Trophoblast cell (in vitro differentiated cells and primary cell): ENCODE results near the gene CLDN19.

ENCODE experiments used
- DNase-seq, 2 donors: peaks; one replicate each; pipeline ENCODE4 v3.0.0-alpha.2; 2016
- H2AFZ ChIP-seq: 2 replicates; pipeline ENCODE4 v1.6.1; 2013; ENCODE audit warnings: low read length, moderate library complexity, mild to moderate bottlenecking; ENCODE audit not compliant: insufficient read depth, poor library complexity
- H2AK5ac ChIP-seq: 2 replicates; pipeline ENCODE4 v1.6.1; 2013; ENCODE audit warnings: mild to moderate bottlenecking, low read length
- H2BK120ac ChIP-seq: 2 replicates; pipeline ENCODE4 v1.6.1; 2013; ENCODE audit warnings: low read length, mild to moderate bottlenecking, moderate library complexity; ENCODE audit not compliant: insufficient read depth, poor library complexity
- H2BK12ac ChIP-seq: 2 replicates; pipeline ENCODE4 v1.6.1; 2013; ENCODE audit warnings: mild to moderate bottlenecking, low read length, moderate library complexity
- H2BK5ac ChIP-seq: 2 replicates; pipeline ENCODE4 v1.6.1; 2013; ENCODE audit warnings: low read length, low read depth, moderate library complexity, mild to moderate bottlenecking; ENCODE audit not compliant: poor library complexity
- H3K14ac ChIP-seq: 2 replicates; pipeline ENCODE4 v1.6.1; 2013; ENCODE audit warnings: mild to moderate bottlenecking, low read length
- H3K18ac ChIP-seq: 2 replicates; pipeline ENCODE4 v1.6.1; 2013; ENCODE audit warnings: mild to moderate bottlenecking, low read length
- H3K23ac ChIP-seq: 2 replicates; pipeline ENCODE4 v1.6.1; 2013; ENCODE audit warnings: low read length
- H3K27ac ChIP-seq: 2 replicates; pipeline ENCODE4 v1.5.1; 2013; ENCODE audit warnings: low read depth, mild to moderate bottlenecking, inconsistent platforms, low read length, moderate library complexity
- H3K27me3 ChIP-seq: 2 replicates; pipeline ENCODE4 v1.6.1; 2013; ENCODE audit warnings: inconsistent platforms, mild to moderate bottlenecking, low read length, moderate library complexity; ENCODE audit not compliant: insufficient read depth
- H3K36me3 ChIP-seq, 2 experiments: 1 replicate in 1 of 2; 2 replicates in 1 of 2; pipeline ENCODE4 v1.6.1; 2013; ENCODE audit warnings: low read length in 2 of 2, mild to moderate bottlenecking in 2 of 2, moderate library complexity in 1 of 2; ENCODE audit not compliant: insufficient read depth in 2 of 2, control insufficient read depth in 1 of 2
- H3K4ac ChIP-seq: 2 replicates; pipeline ENCODE4 v1.6.1; 2013; ENCODE audit warnings: low read depth, mild to moderate bottlenecking, low read length, moderate library complexity
- H3K4me1 ChIP-seq, 2 experiments: 1 replicate in 1 of 2; 2 replicates in 1 of 2; pipeline ENCODE4 v1.6.1; 2013; ENCODE audit warnings: low read length in 2 of 2, mild to moderate bottlenecking in 2 of 2, moderate library complexity in 1 of 2; ENCODE audit not compliant: insufficient read depth in 2 of 2, control insufficient read depth in 1 of 2
- H3K4me2 ChIP-seq: 2 replicates; pipeline ENCODE4 v1.6.1; 2013; ENCODE audit warnings: inconsistent platforms, mild to moderate bottlenecking, low read length, moderate library complexity
- H3K4me3 ChIP-seq: 2 replicates; pipeline ENCODE4 v1.5.1; 2013; ENCODE audit warnings: mild to moderate bottlenecking, low read depth, low read length, inconsistent platforms
- H3K79me1 ChIP-seq: one replicate; pipeline ENCODE4 v1.6.1; 2013; ENCODE audit warnings: low read length
- H3K79me2 ChIP-seq: 2 replicates; pipeline ENCODE4 v1.6.1; 2013; ENCODE audit warnings: low read length, mild to moderate bottlenecking; ENCODE audit not compliant: control insufficient read depth, insufficient read depth, poor library complexity
- H3K9ac ChIP-seq: 2 replicates; pipeline ENCODE4 v1.6.1; 2013; ENCODE audit warnings: mild to moderate bottlenecking, low read length
- H3K9me3 ChIP-seq: 2 replicates; pipeline ENCODE4 v1.6.1; 2013; ENCODE audit warnings: low read depth, mild to moderate bottlenecking, control low read depth, inconsistent platforms, low read length; ENCODE audit not compliant: insufficient read depth
- H4K12ac ChIP-seq: 2 replicates; pipeline ENCODE4 v1.6.1; 2013; ENCODE audit warnings: low read depth, mild to moderate bottlenecking, low read length, moderate library complexity
- H4K8ac ChIP-seq: 2 replicates; pipeline ENCODE4 v1.6.1; 2013; ENCODE audit warnings: low read depth, mild to moderate bottlenecking, low read length, moderate library complexity
- H4K91ac ChIP-seq: one replicate; pipeline ENCODE4 v1.6.1; 2013; ENCODE audit warnings: low read depth, mild to moderate bottlenecking, low read length, moderate library complexity
- WGBS: extraction: QIAGEN DNeasy Blood & Tissue Kit; methylation state at CpG from one replicate; pipeline ENCODE4 v1.1.7; 2013; ENCODE audit warnings: missing lambda C conversion rate; ENCODE audit not compliant: insufficient read length, insufficient coverage; ENCODE audit errors: extremely low coverage; 5-methylcytosine and 5-hydroxymethylcytosine counted together

The CLDN19 gene

DNA sequence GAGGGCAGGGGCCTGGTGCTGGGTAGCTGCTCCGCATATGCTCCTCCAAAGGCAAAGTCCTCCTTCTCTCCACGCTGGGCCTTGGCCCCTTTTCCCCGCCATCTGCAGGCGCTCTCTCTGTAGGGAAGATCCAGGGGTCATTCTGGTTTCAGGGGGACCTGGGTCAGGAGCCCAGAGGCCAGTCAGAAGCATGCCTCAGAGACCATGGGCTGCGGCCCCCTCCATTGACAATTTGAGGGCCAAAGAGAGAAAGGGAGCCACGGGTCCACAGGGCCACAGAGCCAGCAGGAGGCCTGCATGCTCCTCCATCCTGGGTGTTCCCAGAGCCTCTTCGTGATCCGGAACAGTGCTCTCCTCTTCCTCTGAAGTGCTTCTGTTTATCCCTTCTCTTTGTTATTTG is 2.1 kb upstream of the CLDN19 start:
- Histone ChIP-seq H3K18ac (no peak overlapping the region), H3K79me2 (no peaks in the 10 kb centered on the region), H2AFZ (no peak overlapping the region), H3K79me1 (no peaks in the 10 kb centered on the region), H4K91ac (no peak overlapping the region), H3K27me3 (no peaks in the 10 kb centered on the region), H4K8ac (no peak overlapping the region), H3K4ac (no peak overlapping the region), H2BK5ac (no peak overlapping the region), H3K36me3 (peaks cover 15 to 16% of the 10 kb centered on the region in 2 experiments), H2BK120ac (no peak overlapping the region), H3K4me2 (no peak overlapping the region), H3K14ac (no peak overlapping the region), H3K4me3 (no peak overlapping the region), H2BK12ac (no peak overlapping the region), H2AK5ac (no peak overlapping the region), H3K23ac (no peak overlapping the region), H3K9ac (no peak overlapping the region), H3K27ac (no peak overlapping the region), H3K4me1 (peaks cover 10 to 13% of the 10 kb centered on the region in 2 experiments), H3K9me3 (peaks cover 6% of the 10 kb centered on the region), H4K12ac (no peak overlapping the region)
- no CpG with 5 or more reads among the region's 8 CpGs for whole genome bisulfite sequencing
- no peak for DNase-seq

DNA sequence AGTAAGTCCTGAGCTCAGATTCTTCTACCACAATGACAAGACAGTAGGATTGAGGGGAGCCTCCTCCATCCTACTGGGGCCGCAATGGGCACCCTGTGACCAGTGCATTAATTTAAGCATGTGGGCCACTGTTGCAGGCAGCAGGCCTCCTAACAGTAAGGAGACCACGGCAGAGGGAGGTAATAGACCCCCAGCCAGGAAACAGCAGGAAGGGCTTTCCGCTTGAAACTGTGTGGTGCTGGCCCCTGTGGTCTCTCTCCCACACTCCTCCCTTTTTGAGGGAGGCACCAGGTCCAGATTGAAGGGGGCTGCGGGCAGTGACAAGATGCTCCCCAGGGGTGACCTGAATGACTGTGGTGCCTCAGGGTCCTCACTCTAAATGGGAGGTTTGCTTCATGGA is 1.7 kb upstream of the CLDN19 start:
- no CpG with 5 or more reads among the region's 4 CpGs for WGBS
- H4K91ac ChIP-seq, result no peak overlapping the region

DNA sequence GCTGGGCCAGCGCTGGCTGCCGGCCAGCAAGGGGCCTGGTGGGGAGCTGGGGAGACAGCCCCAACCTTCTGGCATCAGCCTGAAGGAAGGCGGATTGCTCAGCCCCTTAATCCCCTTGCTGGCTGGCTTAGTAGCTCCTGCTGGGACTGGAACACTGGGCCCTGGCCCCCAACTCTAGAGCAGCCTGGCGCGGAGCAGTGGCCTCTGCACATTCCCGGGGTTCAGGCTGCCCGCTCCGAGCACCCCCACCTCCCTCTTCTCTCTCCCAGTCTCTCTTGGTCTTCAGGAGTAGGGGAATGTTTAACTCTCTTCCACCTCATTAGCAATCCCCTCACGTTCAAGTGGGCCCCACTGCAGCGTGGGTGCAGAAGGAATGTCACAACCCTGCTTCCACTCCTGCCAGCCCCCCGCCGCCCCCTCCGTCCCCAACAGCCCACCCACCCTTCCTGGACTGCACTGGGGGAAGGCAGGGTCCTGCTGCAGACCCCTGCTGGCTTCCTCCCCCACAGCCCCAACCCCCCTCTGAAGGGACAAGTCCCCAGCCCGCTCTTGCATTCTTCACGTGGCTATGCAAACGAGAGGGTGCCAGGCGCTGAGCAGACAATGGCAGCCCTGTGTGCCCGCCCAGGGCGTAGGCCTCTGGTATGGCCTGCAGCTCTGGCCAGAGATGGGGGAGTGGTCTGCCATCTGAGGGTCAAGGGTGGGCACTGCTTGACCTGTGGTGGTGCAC is 980 bp upstream of the CLDN19 start:
- Histone ChIP-seq H4K91ac (no peak overlapping the region), H3K9ac (no peak overlapping the region), H3K9me3 (peaks cover 6% of the 10 kb centered on the region), H3K4me1 (peaks cover 10 to 13% of the 10 kb centered on the region in 2 experiments), H2BK5ac (no peak overlapping the region), H4K12ac (no peak overlapping the region), H3K4me2 (no peak overlapping the region), H2BK12ac (no peak overlapping the region), H4K8ac (no peak overlapping the region), H3K79me2 (no peaks in the 10 kb centered on the region), H3K23ac (no peak overlapping the region), H3K27me3 (no peaks in the 10 kb centered on the region), H2BK120ac (no peak overlapping the region), H3K79me1 (no peaks in the 10 kb centered on the region), H3K27ac (no peak overlapping the region), H2AK5ac (no peak overlapping the region), H3K18ac (no peak overlapping the region), H2AFZ (no peak overlapping the region), H3K4ac (no peak overlapping the region), H3K14ac (no peak overlapping the region), H3K4me3 (no peak overlapping the region), H3K36me3 (peaks cover 5% of the 10 kb centered on the region in 2 experiments)
- no peak for DNase-seq
- no CpG with 5 or more reads among the region's 19 CpGs for whole genome bisulfite sequencing

More for the DNA sequence above, 1.7 kb upstream of the CLDN19 start:
- H2BK12ac ChIP-seq, result no peak overlapping the region
- H3K4ac ChIP-seq, result no peak overlapping the region
- H3K4me2 ChIP-seq, result no peak overlapping the region
- H3K18ac ChIP-seq, result no peak overlapping the region
- peaks cover 10 to 13% of the 10 kb centered on the region in 2 experiments for H3K4me1 ChIP-seq
- H4K12ac ChIP-seq, result no peak overlapping the region
- peaks cover 6% of the 10 kb centered on the region for H3K9me3 ChIP-seq
- no peaks in the 10 kb centered on the region for H3K79me1 ChIP-seq
- H2AK5ac ChIP-seq, result no peak overlapping the region
- DNase-seq, result no peak
- no peaks in the 10 kb centered on the region for H3K27me3 ChIP-seq
- H3K27ac ChIP-seq, result no peak overlapping the region
- no peak overlapping the region for H3K9ac ChIP-seq
- H3K79me2 ChIP-seq, result no peaks in the 10 kb centered on the region
- no peak overlapping the region for H4K8ac ChIP-seq
- H2BK5ac ChIP-seq, result no peak overlapping the region
- H2AFZ ChIP-seq, result no peak overlapping the region
- no peak overlapping the region for H3K23ac ChIP-seq
- no peak overlapping the region for H2BK120ac ChIP-seq
- no peak overlapping the region for H3K4me3 ChIP-seq
- H3K14ac ChIP-seq, result no peak overlapping the region
- H3K36me3 ChIP-seq, result peaks cover 12% of the 10 kb centered on the region in 2 experiments

DNA sequence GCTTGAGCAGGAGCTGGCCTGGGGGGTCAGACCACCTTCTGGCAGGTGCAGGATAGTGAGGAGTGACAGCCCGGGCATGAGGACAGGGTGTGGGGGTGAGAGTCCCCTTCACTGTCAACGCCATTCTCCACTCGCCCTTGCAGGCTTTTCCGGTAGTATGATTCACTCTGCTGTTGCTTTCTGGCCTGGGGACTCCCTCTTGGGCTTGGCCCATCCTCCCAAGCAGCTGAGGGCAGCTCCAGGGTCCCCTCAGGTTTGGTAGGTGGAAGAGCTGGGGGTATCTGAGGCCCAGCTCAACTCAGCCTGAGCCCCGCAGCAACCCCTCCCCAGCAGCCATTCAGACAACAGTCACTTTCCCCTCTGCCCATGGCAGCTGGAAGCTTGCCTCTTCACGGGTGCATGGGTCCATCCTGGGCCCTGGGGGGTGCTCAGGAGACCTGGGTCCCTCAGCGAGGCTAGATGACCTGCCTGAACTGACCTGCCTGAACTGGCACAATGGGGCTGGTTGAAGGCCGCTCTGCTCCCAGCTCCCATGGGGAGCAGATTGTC is 1.3 kb downstream of the CLDN19 start:
- H3K79me2 ChIP-seq, result no peaks in the 10 kb centered on the region
- H4K12ac ChIP-seq, result no peak overlapping the region
- H3K23ac ChIP-seq, result no peak overlapping the region
- no peak overlapping the region for H2AK5ac ChIP-seq
- DNase-seq, result no peak
- no peak overlapping the region for H3K18ac ChIP-seq
- no peak overlapping the region for H3K9ac ChIP-seq
- WGBS, result no CpG with 5 or more reads among the region's 8 CpGs
- no peak overlapping the region for H4K8ac ChIP-seq
- no peaks in the 10 kb centered on the region for H3K36me3 ChIP-seq
- no peak overlapping the region for H2BK5ac ChIP-seq
- H3K14ac ChIP-seq, result no peak overlapping the region
- no peak overlapping the region for H3K4me2 ChIP-seq
- H3K9me3 ChIP-seq, result peaks cover 6% of the 10 kb centered on the region
- peaks cover 14 to 25% of the 10 kb centered on the region in 2 experiments for H3K4me1 ChIP-seq
- no peaks in the 10 kb centered on the region for H3K79me1 ChIP-seq
- H3K4me3 ChIP-seq, result no peak overlapping the region
- no peak overlapping the region for H2BK120ac ChIP-seq
- no peak overlapping the region for H4K91ac ChIP-seq
- H3K27ac ChIP-seq, result no peak overlapping the region
- H2AFZ ChIP-seq, result no peak overlapping the region
- H3K4ac ChIP-seq, result no peak overlapping the region
- no peaks in the 10 kb centered on the region for H3K27me3 ChIP-seq
- H2BK12ac ChIP-seq, result no peak overlapping the region
